Left hindlimb (tissue), 1 donor: ENCODE measurements around the gene ST3GAL3.
"Not testable (repeated sequence)": the region's sequence is repeated elsewhere in the genome, so short reads cannot be mapped to it uniquely, and the experiment has no call there.

ENCODE experiments used
- DNase-seq: peaks from one replicate; pipeline ENCODE4 v3.0.0-alpha.2; 2018

Gene ST3GAL3

GRCh38 chr1:43828574-43828973 lies 121.2 kb downstream of the ST3GAL3 start:
- DNase-seq, result no peak

- no peak for DNase-seq
These were observed 123.5 kb downstream of the ST3GAL3 start for GRCh38 chr1:43830802-43831201.

GRCh38 chr1:43831851-43832250 lies 124.5 kb downstream of the ST3GAL3 start:
- no peak for DNase-seq

- no peak for DNase-seq
These were observed 124.9 kb downstream of the ST3GAL3 start for GRCh38 chr1:43832255-43832654.

- DNase-seq, result no peak
These were observed 125.7 kb downstream of the ST3GAL3 start for GRCh38 chr1:43832998-43833397.

GRCh38 chr1:43833902-43834279 lies 126.6 kb downstream of the ST3GAL3 start:
- not testable (repeated sequence) for DNase-seq

GRCh38 chr1:43834280-43835081 lies 127.1 kb downstream of the ST3GAL3 start:
- DNase-seq, result peak; percentile 63

- DNase-seq, result peak; percentile 39
These were observed 128.0 kb downstream of the ST3GAL3 start for GRCh38 chr1:43835082-43836021.

- DNase-seq, result peak; percentile 64
These were observed 129.1 kb downstream of the ST3GAL3 start for GRCh38 chr1:43836267-43836951.

GRCh38 chr1:43839056-43839455 lies 131.7 kb downstream of the ST3GAL3 start:
- no peak for DNase-seq

- DNase-seq, result no peak
These were observed 134.2 kb downstream of the ST3GAL3 start for GRCh38 chr1:43841321-43842174.

- DNase-seq, result no peak
These were observed 134.8 kb downstream of the ST3GAL3 start for GRCh38 chr1:43842175-43842498.

GRCh38 chr1:43843684-43844083 lies 136.3 kb downstream of the ST3GAL3 start:
- no peak for DNase-seq

- no peak for DNase-seq
These were observed 136.8 kb downstream of the ST3GAL3 start for GRCh38 chr1:43844114-43844513.

GRCh38 chr1:43847290-43847689 lies 140.0 kb downstream of the ST3GAL3 start:
- DNase-seq, result no peak

GRCh38 chr1:43847882-43848281 lies 140.5 kb downstream of the ST3GAL3 start:
- DNase-seq, result no peak

- DNase-seq, result no peak
These were observed 142.3 kb downstream of the ST3GAL3 start for GRCh38 chr1:43849670-43850069.

GRCh38 chr1:43850591-43851233 lies 143.4 kb downstream of the ST3GAL3 start:
- DNase-seq, result no peak

GRCh38 chr1:43851561-43852338 lies 144.4 kb downstream of the ST3GAL3 start:
- DNase-seq, result no peak

- DNase-seq, result peak; percentile 66
These were observed 146.0 kb downstream of the ST3GAL3 start for GRCh38 chr1:43853161-43853921.
